NCI-H128 (cell line): ENCODE measurements around the gene CBLC.

Experiments used
- DNase-seq: peaks from one replicate; lab custom pipeline; 2025; ENCODE audit not compliant: unreplicated experiment; lab: John Stamatoyannopoulos, UW

CBLC gene

DNA sequence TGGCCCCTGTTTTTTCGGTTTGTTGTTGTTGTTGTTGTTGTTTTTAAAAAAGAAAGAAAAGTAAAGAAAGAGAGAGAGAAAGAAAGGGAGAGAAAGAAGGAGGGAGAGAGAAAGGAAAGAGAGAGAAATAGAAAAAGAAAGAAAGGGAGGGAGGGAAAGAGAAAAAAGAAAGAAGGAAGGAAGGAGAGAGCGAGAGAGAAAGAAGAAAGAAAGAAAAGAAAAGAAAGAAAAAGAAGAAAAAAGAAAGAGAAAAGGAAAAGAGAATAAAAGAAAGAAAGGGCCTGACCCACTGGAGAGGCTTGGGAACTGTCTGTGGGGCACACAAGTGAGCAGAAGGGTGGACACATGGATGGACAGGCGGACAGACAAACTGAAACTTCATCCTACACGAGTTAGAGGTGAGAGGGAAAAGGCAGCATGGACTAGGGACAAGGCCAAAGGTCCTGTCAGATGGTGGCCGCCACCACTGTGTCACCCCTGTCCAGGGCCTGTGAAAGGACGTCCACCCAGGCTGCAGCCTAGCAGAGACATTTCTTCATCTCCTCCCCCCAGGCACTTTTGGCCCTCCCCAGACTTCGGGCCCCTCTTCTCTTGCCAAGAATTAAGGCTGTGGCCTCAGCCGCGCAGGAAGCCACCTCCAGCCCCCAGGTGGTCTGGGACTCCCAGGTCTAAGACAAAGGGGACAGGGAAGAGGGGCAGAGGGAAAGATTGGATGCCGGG is 22.1 kb downstream of the CBLC start:
- no peak for DNase-seq

DNA sequence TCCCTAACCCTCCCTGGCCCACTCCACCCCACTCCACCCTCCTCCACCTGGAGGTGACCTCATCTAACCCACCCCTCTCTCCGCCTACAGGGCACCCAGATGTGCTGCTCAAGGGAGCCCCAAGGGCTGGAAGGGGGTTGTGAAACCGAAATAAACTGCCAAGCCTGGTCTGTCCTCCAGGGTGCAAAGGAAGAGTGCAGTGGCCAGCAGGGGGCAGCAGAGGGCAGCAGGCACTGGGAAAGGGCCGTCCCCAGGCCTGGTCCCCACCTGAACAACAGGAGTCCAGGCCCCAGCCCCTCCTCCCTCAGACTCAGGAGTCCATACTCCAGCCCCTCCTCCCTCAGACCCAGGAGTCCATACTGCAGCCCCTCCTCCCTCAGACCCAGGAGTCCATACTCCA is 22.8 kb downstream of the CBLC start:
- DNase-seq = peak; percentile 52

DNA sequence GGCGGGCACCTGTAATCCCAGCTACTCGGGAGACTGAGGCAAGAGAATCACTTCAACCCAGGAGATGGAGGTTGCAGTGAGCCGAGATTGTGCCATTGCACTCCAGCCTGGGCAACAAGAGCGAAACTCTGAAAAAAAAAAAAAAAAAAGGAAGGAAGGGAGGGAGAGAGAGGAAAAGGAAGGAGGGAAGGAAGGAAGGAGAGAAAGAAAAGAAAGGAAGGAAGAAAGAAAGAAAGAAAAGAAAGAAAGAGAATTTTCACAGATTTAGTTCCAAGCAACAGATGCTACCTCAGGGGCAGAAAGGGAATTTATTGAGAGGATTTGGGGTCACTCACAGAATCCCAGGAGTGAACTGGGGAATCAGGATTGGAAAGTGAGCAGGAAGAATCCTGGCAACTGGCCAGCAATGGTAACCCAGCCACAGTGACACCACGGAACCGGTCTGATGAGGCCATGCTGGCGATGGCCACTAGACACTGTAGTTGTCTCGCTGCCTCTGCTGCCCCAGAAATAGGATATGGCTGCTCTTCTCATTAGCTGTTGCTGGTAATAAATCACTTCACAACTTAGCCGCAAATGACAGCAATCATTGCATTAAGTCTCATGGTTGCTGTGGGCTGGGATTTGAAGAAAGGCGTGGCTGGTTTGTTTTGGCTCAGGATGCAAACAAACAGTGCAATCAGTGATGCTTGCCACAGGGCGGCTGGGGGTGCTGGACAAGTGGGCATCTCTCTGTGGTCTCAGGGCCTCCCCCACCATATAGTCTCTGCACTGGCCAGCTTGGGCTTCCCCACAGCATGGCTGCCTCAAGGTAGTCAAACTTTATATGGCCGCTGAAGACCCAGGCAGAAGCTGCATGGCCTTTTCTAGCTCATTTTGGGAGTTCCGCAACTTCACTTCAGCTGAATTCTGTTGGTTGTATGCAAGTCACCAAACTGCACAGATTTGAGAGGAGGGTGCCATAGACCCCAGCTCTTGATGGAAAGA is 26.0 kb downstream of the CBLC start:
- no peak for DNase-seq

DNA sequence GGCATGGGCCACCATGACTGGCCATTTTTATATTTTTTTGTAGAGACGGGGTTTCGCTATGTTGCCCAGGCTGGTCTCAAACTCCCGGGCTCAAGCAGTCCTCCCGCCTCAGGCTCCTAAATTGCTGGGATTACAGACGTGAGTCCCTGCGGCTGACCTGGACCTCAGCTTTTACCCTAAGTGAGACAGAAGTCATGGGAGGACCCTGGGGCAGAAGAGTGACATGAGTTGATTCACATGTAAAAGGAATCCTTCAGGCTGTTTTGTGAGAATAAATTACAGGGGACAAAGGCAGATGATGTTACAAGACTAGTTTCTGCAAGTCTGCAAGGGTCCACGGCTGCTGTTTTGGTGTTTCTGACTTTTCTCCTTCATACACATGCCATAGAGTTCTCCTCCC is 28.6 kb downstream of the CBLC start:
- DNase-seq = no peak

DNA sequence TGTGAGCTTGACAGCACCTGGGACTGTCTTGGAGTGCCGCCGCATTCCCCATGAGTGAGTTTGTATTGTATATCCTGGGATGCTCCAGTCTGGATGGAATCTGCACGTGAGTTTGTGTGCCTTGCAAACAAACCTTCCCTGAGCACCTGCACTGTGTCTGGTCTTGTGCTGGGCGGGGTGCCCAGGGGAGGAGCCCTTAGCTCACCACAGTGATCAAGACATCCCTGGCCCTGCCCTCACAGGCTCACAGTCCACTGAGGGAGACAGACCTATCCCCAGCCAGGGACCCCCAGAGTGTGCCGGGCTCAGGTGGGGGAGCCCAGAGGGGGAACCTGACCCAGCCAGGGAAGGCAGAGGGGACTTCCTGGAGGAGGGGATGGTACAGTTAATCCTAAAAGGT is 29.5 kb downstream of the CBLC start:
- no peak for DNase-seq

DNA sequence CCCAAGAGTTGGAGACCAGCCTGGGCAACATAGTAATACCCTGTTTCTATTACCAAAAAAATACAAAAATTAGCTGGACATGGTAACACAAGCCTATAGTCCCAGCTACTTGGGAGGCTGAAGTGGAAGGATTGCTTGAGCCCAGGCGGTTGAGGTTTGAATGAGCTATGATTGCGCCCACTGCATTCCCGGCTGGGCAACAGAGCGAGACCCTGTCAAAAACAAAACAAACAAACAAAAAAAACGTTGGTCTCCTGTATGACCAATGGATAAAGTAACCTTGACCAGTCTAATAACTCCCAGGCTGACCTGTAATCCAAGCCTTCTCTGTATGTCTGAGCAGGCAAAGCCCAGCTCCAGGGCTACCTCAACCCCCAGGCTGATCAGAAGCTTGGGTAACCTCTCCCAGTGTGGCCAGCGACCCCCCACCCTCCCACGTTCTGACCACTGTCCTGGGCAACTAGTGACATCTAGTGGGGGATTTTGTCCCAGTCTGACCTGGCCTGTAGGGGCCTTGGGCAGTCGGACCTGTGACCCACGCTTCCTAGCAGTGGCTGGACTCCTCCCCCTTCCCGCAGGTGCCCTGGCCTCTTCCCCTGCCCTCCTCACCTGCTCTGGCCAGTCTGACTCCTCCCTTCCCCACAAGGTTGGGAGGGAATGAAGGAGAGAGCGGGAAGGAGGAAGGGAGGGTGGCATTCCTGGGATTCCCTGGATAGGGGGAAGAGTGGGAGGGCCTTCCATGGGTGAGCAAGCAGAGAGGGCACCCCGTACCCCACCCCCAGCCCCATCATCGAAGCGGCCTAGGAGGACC is 30.2 kb downstream of the CBLC start:
- DNase-seq = no peak

DNA sequence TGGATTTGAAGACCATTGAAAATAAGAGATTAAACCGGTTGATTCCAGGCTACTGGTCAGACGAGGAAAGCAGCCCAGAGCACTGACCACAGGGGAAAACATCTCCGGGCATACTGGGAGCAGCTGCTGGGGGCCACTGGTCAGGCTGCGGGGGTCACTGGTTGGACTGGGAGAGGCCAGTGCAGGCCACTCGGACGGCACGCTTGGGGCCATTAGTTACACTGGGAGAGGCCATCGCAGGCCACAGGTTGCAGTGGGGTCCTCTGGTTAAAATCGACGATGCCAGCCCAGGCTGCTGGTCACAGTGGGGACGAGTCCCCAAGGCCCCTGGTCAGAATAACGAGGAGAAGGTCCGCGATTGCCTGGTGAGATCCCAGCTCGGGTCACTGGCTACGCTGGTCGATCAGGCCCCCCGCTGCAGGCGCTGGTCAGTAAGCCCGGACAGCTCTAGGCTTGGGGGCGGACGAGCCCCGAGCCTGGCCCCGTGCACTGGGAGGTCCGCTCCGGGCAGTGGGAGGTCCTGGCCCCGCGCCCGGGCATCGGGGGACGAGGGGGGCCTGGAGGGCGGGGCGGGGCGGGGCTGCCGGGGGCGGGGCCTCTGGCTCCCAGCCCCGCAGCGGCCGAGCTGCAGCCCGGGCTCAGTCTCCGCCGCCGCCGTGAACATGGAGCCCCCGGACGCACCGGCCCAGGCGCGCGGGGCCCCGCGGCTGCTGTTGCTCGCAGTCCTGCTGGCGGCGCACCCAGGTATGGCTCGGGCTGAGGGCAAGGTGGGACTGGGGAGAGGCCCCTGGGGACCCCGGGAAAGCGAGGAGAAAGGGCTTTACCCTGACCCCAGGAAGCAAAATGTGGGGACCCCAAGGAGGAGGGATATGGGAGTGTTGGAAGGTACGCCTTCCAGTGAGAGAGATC is 31.0 kb downstream of the CBLC start, which contains the start of gene BCAM:
Gene BCAM, plus strand, starts transcription at position 641 of the 909 bp plus-strand sequence. Its CDS starts 22 bp downstream, at position 663.
- no peak for DNase-seq

DNA sequence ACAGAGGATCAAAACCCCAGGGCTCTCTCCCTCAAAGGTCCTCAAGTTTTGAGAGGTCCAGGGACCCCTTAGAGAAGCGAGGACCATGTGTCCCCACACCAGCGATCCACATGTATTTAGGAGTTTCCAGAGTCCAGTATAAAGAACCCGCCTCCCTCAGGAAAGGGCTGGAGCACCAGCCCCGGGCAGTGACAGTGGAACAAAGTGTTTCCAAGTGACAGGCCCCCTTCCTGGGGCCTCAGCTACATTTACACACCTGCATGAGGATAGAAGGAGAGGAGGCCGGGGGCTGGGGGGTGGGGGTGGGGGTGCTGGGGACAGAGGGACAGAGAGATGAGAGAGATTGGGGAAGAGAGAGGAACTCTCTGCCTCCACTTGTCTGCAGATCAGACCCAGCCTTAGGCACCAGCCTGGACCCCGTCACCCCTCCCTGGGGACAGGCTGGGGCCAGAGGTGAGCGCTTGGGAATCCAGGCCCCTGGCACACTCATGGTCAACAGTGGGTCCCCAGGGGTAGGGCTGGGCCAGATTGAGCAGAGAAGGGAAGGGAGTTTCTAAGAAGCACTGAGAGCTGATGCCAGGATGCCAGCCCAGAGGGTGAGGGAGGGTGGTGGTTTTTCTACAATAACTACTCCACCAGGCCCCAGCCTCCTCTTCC is 32.0 kb downstream of the CBLC start:
- no peak for DNase-seq

DNA sequence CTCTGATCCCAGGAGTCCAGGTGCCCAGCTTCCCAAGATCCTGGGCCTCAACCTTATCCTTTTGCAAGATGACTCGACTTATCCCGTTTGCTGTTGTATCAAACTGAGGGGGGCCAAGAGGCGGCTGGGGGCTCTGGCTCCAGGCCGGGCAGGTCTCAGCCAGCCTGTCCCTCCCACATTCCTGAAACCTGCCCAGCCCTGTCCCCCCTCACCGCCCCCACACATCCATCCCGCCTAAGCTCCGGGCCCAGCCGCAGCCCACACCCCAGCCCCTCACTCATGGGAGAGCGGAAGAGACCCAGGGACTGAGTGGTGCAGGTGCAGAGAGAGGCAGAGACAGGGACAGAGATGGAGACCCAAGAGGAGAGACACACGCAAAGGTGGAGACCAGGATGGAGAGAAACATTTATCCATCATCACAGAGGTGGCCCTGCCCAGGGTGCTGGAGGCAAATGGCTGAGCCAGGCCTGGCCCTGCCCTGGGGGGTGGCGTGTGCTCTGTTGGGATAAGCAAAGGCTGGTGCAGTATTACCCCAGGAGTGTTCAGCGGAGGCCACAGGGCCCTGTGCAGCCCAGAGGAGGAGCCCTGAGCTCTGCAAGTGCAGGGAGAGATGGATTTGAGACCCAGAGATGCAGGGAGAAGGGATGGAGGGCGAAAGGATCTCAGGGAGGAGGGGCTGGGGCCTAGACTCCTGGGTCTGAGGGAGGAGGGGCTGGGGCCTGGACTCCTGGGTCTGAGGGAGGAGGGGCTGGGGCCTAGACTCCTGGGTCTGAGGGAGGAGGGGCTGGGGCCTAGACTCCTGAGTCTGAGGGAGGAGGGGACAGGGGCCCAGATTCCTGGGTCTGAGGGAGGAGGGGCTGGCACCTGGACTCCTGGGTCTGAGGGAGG is 32.8 kb downstream of the CBLC start:
- DNase-seq = no peak

DNA sequence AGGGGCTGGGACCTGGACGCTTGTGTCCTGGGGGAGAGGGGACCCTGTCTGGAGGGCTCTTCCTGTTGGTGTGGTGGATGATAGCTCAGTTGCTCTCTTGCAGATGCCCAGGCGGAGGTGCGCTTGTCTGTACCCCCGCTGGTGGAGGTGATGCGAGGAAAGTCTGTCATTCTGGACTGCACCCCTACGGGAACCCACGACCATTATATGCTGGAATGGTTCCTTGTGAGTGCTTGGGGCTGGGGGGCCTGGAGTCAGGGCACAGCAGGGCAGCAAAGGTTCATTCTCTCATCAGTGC is 33.4 kb downstream of the CBLC start:
- no peak for DNase-seq

DNA sequence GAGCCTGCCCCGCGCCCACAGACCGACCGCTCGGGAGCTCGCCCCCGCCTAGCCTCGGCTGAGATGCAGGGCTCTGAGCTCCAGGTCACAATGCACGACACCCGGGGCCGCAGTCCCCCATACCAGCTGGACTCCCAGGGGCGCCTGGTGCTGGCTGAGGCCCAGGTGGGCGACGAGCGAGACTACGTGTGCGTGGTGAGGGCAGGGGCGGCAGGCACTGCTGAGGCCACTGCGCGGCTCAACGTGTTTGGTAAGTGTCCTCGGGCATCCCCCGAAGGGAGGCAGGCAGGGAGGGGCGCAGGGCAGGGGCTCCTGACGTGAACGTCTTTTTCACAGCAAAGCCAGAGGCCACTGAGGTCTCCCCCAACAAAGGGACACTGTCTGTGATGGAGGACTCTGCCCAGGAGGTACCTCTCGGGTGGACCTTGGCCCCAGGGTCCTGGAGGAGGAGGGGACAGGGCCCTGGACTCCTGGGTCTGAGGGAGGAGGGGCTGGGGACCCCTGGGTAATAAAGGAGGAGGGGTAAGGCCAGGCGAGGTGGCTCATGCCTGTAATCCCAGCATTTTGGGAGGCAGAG is 34.5 kb downstream of the CBLC start:
- DNase-seq = no peak

DNA sequence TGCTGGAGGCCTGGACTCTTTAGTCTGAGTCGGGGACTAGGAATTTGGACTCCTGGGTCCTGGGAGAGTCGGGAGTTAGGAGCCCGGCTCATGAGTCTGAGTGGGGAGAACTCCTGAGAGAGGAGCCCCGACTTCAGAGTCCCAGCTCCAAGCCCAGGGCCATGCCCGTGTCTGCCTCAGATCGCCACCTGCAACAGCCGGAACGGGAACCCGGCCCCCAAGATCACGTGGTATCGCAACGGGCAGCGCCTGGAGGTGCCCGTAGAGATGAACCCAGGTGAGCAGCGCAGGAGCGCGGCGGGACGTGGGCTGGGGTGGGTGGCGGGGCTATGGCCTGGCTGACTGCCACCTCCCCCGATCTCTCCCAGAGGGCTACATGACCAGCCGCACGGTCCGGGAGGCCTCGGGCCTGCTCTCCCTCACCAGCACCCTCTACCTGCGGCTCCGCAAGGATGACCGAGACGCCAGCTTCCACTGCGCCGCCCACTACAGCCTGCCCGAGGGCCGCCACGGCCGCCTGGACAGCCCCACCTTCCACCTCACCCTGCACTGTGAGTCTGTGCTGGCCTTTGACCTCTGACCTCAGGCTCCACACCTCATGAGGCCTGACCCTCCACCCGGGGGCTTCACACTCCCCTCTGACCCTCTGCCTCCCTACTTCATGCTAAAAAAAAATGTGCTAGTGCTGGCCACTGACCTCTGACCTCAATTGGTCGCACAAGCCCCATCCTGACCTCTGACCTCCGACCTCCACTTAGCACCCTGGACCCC is 35.6 kb downstream of the CBLC start:
- no peak for DNase-seq

DNA sequence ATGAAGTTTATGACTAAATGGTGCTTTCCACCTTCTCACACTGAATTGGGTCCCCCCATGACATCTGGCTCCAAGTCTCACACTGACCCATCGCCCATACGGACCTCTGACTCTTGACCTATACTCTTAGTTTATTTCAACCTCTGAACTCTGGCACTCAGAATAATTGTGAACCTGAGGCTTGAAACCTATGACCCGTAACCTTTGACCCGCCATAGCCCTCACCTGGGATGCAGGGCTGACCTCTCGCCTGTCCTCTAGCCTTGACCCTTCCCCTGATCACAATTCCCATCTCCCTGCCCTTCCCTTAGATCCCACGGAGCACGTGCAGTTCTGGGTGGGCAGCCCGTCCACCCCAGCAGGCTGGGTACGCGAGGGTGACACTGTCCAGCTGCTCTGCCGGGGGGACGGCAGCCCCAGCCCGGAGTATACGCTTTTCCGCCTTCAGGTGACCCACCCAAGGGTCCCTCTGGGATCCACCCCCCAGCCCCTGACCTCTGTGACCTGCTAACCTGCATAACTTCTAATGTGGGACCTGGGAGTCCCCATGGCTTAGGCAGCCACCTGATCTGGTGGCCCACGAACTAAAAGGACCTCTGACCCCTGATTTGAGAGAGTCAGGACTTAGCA is 36.3 kb downstream of the CBLC start:
- no peak for DNase-seq

DNA sequence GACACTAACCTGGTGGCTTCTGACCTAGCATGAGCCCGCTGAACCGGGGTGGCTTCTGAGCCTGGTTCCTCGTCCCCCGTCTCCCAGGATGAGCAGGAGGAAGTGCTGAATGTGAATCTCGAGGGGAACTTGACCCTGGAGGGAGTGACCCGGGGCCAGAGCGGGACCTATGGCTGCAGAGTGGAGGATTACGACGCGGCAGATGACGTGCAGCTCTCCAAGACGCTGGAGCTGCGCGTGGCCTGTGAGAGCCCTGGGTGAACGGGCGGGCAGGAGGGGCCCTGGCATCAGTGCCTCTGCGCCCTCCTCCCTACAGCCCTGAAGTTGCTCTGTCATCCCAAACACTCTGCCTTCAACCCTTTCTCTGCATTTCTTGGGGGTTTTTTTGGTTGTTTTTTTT is 36.8 kb downstream of the CBLC start:
- DNase-seq = no peak

DNA sequence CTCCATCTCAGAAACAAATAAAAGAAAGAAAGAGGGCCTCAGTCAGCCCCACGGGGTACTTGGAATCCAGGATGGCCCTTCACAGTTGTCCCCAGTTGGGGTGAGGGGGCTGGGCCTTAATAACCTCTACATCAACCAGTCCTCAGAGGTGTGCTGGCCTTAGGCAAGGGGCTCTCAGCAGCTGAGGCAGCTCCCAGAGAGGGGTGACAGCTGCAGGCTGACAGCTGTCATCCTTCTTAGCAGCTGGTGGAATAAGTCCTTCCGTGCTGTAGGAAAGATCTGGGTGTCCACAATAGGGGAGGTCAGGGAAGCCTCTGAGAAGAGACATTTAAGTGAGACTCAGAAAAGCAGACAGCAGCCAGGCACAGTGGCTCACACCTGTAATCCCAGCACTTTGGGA is 38.6 kb downstream of the CBLC start:
- DNase-seq = no peak

DNA sequence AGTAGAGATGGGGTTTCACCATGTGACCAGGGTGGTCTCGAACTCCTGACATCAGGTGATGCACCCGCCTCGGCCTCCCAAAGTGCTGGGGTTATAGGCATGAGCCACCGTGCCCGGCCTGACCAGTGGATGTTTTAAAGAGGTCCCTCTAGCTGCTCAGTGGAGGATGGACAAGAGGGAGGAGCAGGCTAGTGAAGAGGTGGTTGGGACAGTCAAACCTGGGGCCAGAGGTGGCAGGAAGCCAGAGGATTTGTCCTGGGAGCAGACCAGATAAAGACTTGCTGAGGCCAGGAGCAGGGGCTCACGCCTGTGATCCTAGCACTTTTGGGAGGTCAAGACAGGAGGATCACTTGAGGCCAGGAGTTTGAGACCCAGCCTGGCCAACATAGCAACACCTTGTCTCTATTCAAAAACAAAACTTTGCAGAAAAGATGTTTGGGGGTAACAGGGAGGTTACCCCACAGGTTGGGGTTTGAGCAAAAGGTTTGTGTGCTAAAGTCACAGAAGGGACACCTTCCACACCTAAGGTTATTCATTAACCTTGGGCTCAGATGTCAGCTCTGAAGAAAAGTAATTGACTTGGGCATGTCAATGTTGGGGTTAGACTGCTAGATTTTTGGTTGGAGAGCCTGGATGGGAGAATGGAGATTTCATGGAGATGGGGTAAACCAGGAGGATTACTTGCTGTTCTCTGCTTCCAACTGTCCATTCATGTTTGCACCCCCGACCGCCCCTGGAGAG is 40.2 kb downstream of the CBLC start:
- no peak for DNase-seq
